Fibroblast of lung (primary cell): ENCODE data around the gene OIT3.

ENCODE experiments used
- CTCF ChIP-seq, 2 donors: IDR thresholded peaks in 1 of 2; conservative IDR thresholded peaks in 1 of 2; 1 replicate in 1 of 2; 2 replicates in 1 of 2; pipeline ENCODE4 v1.5.1; 2011 to 2012; ENCODE audit warnings: low read length in 2 of 2, control low read depth in 1 of 2, inconsistent platforms in 1 of 2, low read depth in 1 of 2, mild to moderate bottlenecking in 1 of 2
- EZH2 ChIP-seq: IDR thresholded peaks from 2 replicates; pipeline ENCODE4 v1.5.1; 2012; ENCODE audit warnings: low read length, control low read depth, mild to moderate bottlenecking; ENCODE audit errors: missing control alignments

- TF ChIP-seq CTCF (conservative IDR thresholded peaks at IDR 0.05 in 1 of 2, IDR thresholded peaks at IDR 0.05 in 1 of 2; ENCODE audit: low read depth in 1 of 2, low read length in 2 of 2) (no peak), EZH2 (no peak)
Measured at GRCh38 chr10:72954230-72954595, 60.7 kb downstream of the OIT3 start.
